Measurements from ENCODE around the gene ANXA7. TPM values are rescaled to one million over a fixed set of nuclear protein-coding genes. Genes with fewer than 3 reads are reported as not detected.

ANXA7 gene
- 112 and 133 TPM in 2 replicates for total RNA-seq
- 102 TPM for polyA plus RNA-seq (2012)

DNA sequence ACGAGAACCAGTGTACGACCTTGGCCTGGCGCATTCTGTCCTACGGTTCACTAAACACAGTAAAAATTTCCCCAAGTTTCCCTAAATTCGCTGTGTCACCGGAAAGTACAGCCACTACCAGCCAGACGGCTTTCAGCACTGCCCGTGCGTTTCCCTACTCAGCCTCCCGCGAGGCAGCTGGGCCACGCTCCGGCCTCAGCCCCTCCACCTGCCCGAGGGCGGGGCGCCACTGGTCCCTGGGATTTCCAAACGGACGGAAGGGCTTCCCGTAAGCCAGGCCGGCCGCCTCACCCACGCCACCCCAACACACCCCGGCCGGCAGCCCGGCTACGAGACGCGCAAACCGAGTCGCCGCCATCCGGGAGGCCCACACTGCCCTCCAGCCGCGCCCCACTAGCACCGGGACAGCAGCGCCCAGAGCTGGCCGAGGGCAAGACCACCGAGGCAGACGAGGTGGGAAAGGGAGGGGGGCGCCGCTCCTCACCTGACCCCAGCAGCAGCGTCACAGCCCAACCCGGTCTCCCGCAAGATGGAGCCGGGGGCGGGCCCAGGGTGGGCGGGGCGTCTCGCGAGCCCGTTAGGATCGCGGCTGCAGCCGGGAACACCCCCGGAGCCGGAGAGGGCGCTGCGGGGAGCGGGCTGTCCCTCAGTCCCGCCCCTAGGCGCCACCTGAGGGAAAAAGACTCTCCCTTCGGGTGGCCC lies at the start of gene ANXA7:
Gene ANXA7 (minus strand): TSS at position 531 of the 702 bp plus-strand sequence. CDS start 13,202 bp downstream, outside the sequence.
- DNase-seq (ENCODE audit: low read depth), result peak; percentile 90

DNA sequence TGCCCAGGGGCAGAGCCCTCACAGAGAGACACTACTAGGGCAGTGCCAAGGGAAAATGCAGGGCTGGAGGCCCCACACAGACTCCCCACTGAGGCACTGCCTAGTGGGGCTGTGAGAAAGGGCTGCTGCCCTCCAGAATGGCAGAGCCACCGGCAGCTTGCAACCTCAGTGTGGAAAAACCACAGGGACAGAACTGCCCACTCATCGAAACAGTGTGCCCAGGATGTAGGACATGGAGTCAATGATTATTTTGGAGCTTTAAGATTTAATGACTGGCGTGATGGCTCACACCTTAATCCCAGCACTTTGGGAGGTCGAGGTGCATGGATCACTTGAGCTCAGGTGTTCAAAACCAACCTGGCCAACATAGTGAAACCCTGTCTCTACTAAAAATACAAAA lies 47.0 kb upstream of the ANXA7 start:
- no peak for DNase-seq (ENCODE audit: low read depth)

- no peak for DNase-seq (ENCODE audit: low read depth)
Measured at GRCh38 chr10:73459683-73460314, 45.9 kb upstream of the ANXA7 start.

GRCh38 chr10:73456187-73456890 lies 42.5 kb upstream of the ANXA7 start:
- DNase-seq (ENCODE audit: low read depth), result no peak

- DNase-seq (ENCODE audit: low read depth), result no peak
Measured at GRCh38 chr10:73449113-73449512, 35.3 kb upstream of the ANXA7 start.

GRCh38 chr10:73448384-73448783 lies 34.5 kb upstream of the ANXA7 start:
- no peak for DNase-seq (ENCODE audit: low read depth)

DNA sequence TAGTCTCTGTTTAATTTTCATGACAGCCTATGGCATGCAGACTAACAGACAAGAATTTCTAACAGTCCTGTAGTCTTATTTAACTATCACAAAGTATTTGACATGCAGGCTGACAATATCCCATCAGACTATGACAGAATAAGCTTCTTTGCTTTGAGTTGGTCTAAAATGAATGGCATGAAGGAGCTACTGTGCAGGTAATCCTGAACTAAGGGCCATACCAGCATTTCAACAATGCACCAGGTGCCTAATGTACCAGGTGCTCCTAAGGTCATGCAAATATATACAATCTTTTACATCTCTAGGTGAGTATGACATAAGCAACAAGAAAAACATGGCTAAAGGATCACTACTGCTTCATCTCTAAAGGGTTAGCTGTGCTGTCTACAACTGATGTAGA lies 33.1 kb upstream of the ANXA7 start:
- DNase-seq (ENCODE audit: low read depth), result no peak

DNA sequence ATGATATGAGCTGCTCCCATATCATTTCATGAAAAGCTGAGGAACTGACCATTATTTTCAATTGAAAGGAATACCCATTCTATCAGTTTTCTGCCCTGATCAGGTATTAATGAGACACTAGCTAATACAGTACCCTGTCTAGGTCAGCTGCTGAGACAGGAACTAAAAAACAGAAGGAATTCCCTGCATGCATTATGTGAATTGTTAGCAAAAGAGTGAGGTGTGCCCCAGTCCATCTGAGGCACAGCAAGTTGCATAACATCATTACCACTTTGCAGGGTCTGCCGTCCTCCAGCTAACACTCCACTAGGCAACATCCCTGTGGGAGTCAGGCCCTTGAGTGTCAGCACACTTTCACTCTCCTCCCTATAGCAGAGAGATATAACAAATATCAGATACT lies 30.6 kb upstream of the ANXA7 start:
- no peak for DNase-seq (ENCODE audit: low read depth)

DNA sequence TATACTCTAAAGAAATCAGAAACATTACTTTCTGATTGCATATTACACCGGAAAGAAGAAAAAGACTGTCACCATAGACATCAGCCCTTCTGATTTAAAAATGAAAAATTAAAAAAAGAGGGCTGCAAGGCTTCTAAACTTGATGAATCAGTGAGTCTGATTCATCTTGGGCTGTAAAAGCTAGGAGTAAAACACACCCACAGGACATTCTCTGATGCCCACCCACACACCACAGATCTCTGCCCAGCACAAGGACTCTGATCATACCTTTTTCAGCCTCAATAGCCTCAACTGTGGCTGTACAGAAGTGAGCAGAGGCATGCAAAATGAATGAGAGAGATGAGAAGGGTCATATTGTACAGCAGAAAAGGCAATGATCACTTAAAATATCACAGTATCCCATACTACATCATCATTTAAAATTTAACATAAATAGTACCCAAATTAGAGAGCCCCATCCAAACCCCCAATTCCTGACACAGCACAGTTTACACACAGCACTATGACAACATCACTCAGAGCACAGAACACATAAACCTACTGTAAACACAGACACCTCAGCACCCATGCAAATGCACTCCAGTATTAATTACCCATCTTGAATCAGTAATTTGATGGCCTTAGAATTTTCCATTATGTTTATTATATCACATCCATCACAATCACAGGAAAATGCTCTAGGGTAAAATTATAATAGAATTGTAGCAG lies 25.9 kb upstream of the ANXA7 start:
- DNase-seq (ENCODE audit: low read depth), result peak; percentile 32

GRCh38 chr10:73439055-73439454 lies 25.2 kb upstream of the ANXA7 start:
- no peak for DNase-seq (ENCODE audit: low read depth)

DNA sequence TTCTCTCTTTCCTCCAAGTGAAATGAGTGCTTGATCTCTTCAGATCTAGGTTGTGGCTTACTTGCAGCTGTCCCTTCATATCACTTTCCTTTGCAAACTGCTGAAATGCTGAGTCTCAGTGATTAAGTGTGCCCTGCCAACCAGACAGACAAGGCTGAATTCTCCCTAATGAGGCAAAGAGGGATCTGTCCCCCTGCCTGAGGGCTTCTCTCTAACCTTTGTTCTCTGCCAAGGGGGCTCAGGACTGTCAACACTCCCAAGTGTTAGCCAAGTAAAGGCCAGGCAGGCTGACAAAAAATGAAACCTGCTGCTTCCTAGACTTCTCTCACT lies 19.6 kb upstream of the ANXA7 start, which contains the start of gene MSS51:
Gene MSS51 (minus strand): TSS at position 24 of the 330 bp plus-strand sequence. CDS start 5,277 bp downstream, outside the sequence.
- peak; percentile 86 for DNase-seq (ENCODE audit: low read depth)

- DNase-seq (ENCODE audit: low read depth), result peak; percentile 32
Measured at GRCh38 chr10:73432646-73433537, 19.0 kb upstream of the ANXA7 start.

DNA sequence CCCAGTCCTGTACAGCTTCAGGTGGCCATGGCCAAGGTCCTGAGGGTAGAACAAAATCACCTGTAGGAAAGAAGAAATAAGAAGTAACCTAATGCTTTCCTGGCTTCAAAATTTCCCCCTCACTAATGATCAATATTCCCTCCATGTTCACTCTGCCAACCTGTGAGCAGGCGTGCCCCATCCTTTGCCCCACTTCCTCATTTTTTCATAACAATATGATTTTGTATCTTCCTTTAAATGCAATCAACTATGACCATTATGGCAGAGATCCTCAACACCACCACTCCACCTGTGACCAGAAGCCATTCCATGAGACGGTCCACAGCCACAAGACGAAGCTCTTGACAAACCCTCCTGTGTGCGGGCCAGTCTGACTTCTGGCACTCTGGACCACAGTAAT lies 12.5 kb upstream of the ANXA7 start:
- DNase-seq (ENCODE audit: low read depth), result no peak

DNA sequence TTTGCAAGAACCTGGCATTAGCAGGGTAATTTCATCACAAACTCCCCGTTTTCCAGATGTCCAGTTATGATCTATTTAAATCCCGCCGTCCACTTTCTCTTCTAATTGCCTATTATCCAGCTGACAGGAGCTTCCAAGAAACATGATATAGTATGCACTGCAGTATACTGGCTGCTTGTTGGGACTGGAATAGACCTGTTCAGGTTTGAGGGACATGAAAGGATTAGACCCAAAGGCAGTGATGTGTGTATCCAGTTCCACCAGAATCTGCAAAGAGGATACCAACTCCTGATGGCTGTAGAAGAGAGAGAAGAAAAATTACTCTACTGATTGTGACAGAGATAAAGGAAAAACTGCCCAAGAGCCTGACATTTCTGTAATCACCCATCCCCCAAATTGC lies 10.6 kb upstream of the ANXA7 start:
- DNase-seq (ENCODE audit: low read depth), result no peak

DNA sequence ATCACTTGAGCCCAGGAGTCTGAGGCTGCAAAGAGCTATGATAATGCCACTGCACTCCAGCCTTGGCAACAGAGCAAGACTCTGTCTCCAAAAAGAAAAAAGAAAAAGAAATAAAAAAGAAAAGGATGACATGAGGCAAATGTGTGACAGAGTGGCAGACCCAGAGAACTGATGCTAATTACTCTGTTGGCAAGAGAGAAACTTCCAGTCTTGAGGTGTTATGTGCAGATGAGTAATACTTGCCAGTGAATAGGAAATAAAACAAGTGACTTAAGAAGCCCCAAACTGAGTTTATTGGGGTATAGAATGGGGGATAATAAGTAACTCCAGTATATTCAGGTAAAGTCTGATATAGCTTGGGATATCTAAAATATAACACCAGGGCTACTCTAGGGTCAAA lies 9.5 kb upstream of the ANXA7 start:
- no peak for DNase-seq (ENCODE audit: low read depth)

DNA sequence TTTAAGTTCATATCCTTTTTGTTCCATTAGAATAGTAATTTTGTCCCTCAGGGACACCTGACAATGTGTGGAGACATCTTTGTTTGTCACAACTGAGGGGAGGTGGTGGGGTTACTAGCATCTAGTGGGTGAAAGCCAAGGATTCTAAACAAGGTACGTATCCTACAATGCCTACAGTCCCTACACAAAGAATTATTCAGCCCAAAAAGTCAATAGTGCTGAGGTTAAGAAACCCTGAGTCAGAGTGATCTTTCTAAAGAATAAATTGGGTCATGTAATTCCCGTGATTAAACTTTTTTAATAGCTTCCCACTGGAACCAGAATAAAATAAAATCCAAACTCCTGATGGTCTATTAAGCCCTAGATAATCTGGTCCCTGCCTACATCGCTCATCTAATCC lies 2.7 kb upstream of the ANXA7 start:
- DNase-seq (ENCODE audit: low read depth), result no peak

- DNase-seq (ENCODE audit: low read depth), result no peak
Measured at GRCh38 chr10:73414230-73414945, 530 bp upstream of the ANXA7 start.

- peak; percentile 61 for DNase-seq (ENCODE audit: low read depth)
Measured at GRCh38 chr10:73413108-73413527, 740 bp downstream of the ANXA7 start.

GRCh38 chr10:73410897-73411296 lies 3.0 kb downstream of the ANXA7 start:
- no peak for DNase-seq (ENCODE audit: low read depth)

- DNase-seq (ENCODE audit: low read depth), result no peak
Measured at GRCh38 chr10:73408978-73409521, 4.8 kb downstream of the ANXA7 start.
